ENCODE results near the gene TMEM178B. TPM values are rescaled to one million over a fixed set of nuclear protein-coding genes. Genes with fewer than 3 reads are reported as not detected.

TMEM178B gene
- polyA plus RNA-seq, 1 of the 3 experiments (the other 2 are of a cell fraction), result 0.20 TPM

DNA sequence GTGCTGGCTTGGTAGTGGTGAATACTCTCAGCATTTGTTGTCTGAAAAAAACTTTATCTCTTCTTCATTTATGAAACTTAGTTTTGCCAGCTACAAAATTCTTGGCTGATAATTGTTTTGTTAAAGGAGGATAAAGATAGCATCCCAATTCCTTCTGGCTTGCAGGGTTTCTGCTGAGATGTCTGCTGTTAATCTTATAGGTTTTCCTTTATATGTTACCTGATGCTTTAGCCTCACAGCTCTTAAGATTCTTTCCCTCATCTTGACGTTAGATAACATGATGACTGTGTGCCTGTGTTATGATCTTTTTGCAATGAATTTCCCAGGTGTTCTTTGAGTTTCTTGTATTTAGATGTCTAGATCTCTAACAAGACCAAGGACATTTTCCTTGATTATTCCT, 49.2 kb upstream of the TMEM178B start:
- Histone ChIP-seq H2AFZ (ENCODE audit: low read depth) (no peak overlapping the region), H3K9ac (no peak overlapping the region), H3F3A (replicated peaks; ENCODE audit: insufficient read depth) (no peaks in the 10 kb centered on the region), H3K9me3 (no peaks in the 10 kb centered on the region), H4K20me1 (ENCODE audit: insufficient read depth) (no peaks in the 10 kb centered on the region), H3K36me3 (replicated peaks in 1 of 2; ENCODE audit: control insufficient read depth in 1 of 2, insufficient read depth in 2 of 2, low read length in 1 of 2) (no peaks in the 10 kb centered on the region), H3K4me3 (ENCODE audit: low read depth in 2 of 2, low read length in 1 of 2) (no peak overlapping the region), H3K4me1 (ENCODE audit: control insufficient read depth in 1 of 2, insufficient read depth in 2 of 2, low read depth in 1 of 2, low read length in 1 of 2) (no peaks in the 10 kb centered on the region), H3K79me2 (ENCODE audit: insufficient read depth) (no peaks in the 10 kb centered on the region), H3K4me2 (no peak overlapping the region), H3K9me2 (no peaks in the 10 kb centered on the region), H3K27ac (ENCODE audit: low read depth in 2 of 2, low read length in 1 of 2) (no peak overlapping the region), H3K27me3 (ENCODE audit: insufficient read depth) (no peaks in the 10 kb centered on the region)
- DNase-seq, result no peak
- ChIA-PET CTCF (interaction anchor here (1.1 to 1.4 kb wide), 2 partner anchors 10 to 509 kb away, joined by 3 to 5 read pairs; partner anchors contain the start of gene MRPS33), POLR2A (interaction anchor here (0.7 kb wide), 1 partner anchor 10 kb away, joined by 3 read pairs; the partner anchor contains the start of gene MRPS33)
- TF ChIP-seq RAD21 (IDR thresholded peaks at IDR 0.05; ENCODE audit: low read length), result no peak
- no peak for TF ChIP-seq TEAD4 (IDR thresholded peaks at IDR 0.05; ENCODE audit: borderline replicate concordance, insufficient read depth)
- TF ChIP-seq JUND (IDR thresholded peaks at IDR 0.05), result no peak
- TF ChIP-seq FOXM1 (IDR thresholded peaks at IDR 0.05; ENCODE audit: low read depth), result no peak
- TF ChIP-seq, protein P1, sequence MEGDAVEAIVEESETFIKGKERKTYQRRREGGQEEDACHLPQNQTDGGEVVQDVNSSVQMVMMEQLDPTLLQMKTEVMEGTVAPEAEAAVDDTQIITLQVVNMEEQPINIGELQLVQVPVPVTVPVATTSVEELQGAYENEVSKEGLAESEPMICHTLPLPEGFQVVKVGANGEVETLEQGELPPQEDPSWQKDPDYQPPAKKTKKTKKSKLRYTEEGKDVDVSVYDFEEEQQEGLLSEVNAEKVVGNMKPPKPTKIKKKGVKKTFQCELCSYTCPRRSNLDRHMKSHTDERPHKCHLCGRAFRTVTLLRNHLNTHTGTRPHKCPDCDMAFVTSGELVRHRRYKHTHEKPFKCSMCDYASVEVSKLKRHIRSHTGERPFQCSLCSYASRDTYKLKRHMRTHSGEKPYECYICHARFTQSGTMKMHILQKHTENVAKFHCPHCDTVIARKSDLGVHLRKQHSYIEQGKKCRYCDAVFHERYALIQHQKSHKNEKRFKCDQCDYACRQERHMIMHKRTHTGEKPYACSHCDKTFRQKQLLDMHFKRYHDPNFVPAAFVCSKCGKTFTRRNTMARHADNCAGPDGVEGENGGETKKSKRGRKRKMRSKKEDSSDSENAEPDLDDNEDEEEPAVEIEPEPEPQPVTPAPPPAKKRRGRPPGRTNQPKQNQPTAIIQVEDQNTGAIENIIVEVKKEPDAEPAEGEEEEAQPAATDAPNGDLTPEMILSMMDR (IDR thresholded peaks at IDR 0.05), result no peak
- TF ChIP-seq, protein P2, sequence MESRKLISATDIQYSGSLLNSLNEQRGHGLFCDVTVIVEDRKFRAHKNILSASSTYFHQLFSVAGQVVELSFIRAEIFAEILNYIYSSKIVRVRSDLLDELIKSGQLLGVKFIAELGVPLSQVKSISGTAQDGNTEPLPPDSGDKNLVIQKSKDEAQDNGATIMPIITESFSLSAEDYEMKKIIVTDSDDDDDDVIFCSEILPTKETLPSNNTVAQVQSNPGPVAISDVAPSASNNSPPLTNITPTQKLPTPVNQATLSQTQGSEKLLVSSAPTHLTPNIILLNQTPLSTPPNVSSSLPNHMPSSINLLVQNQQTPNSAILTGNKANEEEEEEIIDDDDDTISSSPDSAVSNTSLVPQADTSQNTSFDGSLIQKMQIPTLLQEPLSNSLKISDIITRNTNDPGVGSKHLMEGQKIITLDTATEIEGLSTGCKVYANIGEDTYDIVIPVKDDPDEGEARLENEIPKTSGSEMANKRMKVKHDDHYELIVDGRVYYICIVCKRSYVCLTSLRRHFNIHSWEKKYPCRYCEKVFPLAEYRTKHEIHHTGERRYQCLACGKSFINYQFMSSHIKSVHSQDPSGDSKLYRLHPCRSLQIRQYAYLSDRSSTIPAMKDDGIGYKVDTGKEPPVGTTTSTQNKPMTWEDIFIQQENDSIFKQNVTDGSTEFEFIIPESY (IDR thresholded peaks at IDR 0.05; ENCODE audit: borderline replicate concordance, low read depth), result no peak
- WGBS (ENCODE audit: low lambda C conversion rate), result 33% methylated on average over 1 of the region's 1 CpG

DNA sequence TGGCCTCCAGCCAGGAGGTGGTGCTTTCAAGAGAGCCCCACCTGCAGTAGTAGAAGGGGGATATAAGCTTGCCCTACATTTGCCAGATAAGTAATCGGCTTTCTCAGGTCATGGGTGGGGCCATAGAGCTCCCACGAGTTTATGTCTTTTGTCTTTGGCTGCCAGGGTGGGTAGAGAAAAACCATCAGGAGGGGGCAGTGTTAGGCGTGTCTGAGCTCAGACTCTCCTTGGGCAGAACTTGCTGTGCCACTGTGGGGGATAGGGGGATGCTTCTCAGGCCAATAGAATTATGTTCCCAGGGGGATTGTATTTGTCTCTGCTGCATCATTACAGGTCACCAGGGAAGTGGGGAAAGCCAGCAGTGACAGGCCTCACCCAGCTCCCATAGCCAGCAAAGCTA, 46.8 kb upstream of the TMEM178B start:
- Histone ChIP-seq H3K4me1 (ENCODE audit: control insufficient read depth in 1 of 2, insufficient read depth in 2 of 2, low read depth in 1 of 2, low read length in 1 of 2) (no peaks in the 10 kb centered on the region), H3K9ac (no peak overlapping the region), H2AFZ (ENCODE audit: low read depth) (no peak overlapping the region), H4K20me1 (ENCODE audit: insufficient read depth) (no peaks in the 10 kb centered on the region), H3K9me3 (0 out of 2 replicates have a peak, but pooled peaks cover 3% of the 10 kb centered on the region), H3K36me3 (replicated peaks in 1 of 2; ENCODE audit: control insufficient read depth in 1 of 2, insufficient read depth in 2 of 2, low read length in 1 of 2) (no peaks in the 10 kb centered on the region), H3K27ac (ENCODE audit: low read depth in 2 of 2, low read length in 1 of 2) (no peak overlapping the region), H3F3A (replicated peaks; ENCODE audit: insufficient read depth) (no peaks in the 10 kb centered on the region), H3K4me3 (ENCODE audit: low read depth in 2 of 2, low read length in 1 of 2) (no peak overlapping the region), H3K9me2 (no peaks in the 10 kb centered on the region), H3K27me3 (ENCODE audit: insufficient read depth) (no peaks in the 10 kb centered on the region), H3K4me2 (no peak overlapping the region), H3K79me2 (ENCODE audit: insufficient read depth) (no peaks in the 10 kb centered on the region)
- WGBS (ENCODE audit: low lambda C conversion rate), result 18% methylated on average over 3 of the region's 3 CpGs
- ChIA-PET CTCF (interaction anchor here (1.2 to 1.5 kb wide), 3 partner anchors 12 to 225 kb away, joined by 3 to 5 read pairs (median 5); partner anchors contain the start of gene MRPS33), POLR2A (interaction anchor here (1.6 kb wide), 1 partner anchor 12 kb away, joined by 3 read pairs; the partner anchor contains the start of gene MRPS33)
- no peak for TF ChIP-seq JUND (IDR thresholded peaks at IDR 0.05)
- no peak for TF ChIP-seq FOXM1 (IDR thresholded peaks at IDR 0.05; ENCODE audit: low read depth)
- no peak for TF ChIP-seq GATA2 (CRISPR knock-in tag; IDR thresholded peaks at IDR 0.05)
- no peak for TF ChIP-seq TEAD4 (IDR thresholded peaks at IDR 0.05; ENCODE audit: borderline replicate concordance, insufficient read depth)
- no peak for TF ChIP-seq TAF1 (IDR thresholded peaks at IDR 0.05; ENCODE audit: borderline replicate concordance, low read depth, low read length)
- no peak for DNase-seq

Data from SK-N-SH (cell line).